Heart left ventricle (tissue), 13 donors: ENCODE results near the gene RFPL4AL1.

ENCODE experiments used
- CTCF ChIP-seq, 12 donors: fragments of 200-600 bp; sonication (generic) in 4 of 12; IDR thresholded peaks; one replicate each; pipeline versions ENCODE4 v1.5.0 to v1.8.0; 2018 to 2022; ENCODE audit warnings: antibody characterized with exemption in 12 of 12, mild to moderate bottlenecking in 5 of 12
- POLR2A ChIP-seq, 2 donors: fragments of 450-650 bp; IDR thresholded peaks; one replicate each; pipeline ENCODE4 v1.6.1; 2017; ENCODE audit warnings: antibody characterized with exemption in 2 of 2, mild to moderate bottlenecking in 2 of 2, moderate library complexity in 2 of 2
- donor health status: ischemic (EF 13 %, LVEDD 7.1; RV severe dilation, severe dysfunction).
- donor health status: DM: no; HTN: yes; CAD: no.
- donor health status: DM: no; HTN: no; CAD: no.
- donor health status: ischemic (EF 25% LVEDD 6.9; RV normal size, moderate dysfunction).
- donor health status: ischemic (EF 25% LVEDD 5.7; RV mildly dilated, moderate dysfunction).
- donor health status: ischemic (EF 35%, LVEDD 5.7; RV mildly dilated, moderate dysfunction).
- donor health status: nonischemic (EF 11% LVEDD 7.7; RV severe dilation, severe dysfunction).
- donor health status: DM: yes; HTN: yes; CAD: no.
- donor health status: PGD.
- donor health status: ischemic (EF 29% LVEDD 5.4; RV normal size, mild dysfunction).
- donor health status: nonischemic (EF 23%, LVEDD 6.1; RV moderate dilation, normal function).

- no peak for TF ChIP-seq CTCF (IDR thresholded peaks at IDR 0.05)
- TF ChIP-seq POLR2A (IDR thresholded peaks at IDR 0.05) = no peak
Observed at GRCh38 chr19:55753401-55753800, 15.5 kb upstream of the RFPL4AL1 start.
